GM12864 (cell line): ENCODE results near the gene LIMD2.

Source experiments
- DNase-seq: peaks from one replicate; pipeline ENCODE4 v3.0.0-alpha.2; 2011; ENCODE audit warnings: low read depth
- H3K4me3 ChIP-seq: 2 replicates; pipeline ENCODE4 v1.5.1; 2011; ENCODE audit warnings: mild to moderate bottlenecking, low read depth, low read length, control low read depth
- CTCF ChIP-seq: IDR thresholded peaks from 2 replicates; pipeline ENCODE4 v1.5.1; 2011; ENCODE audit warnings: low read depth, mild to moderate bottlenecking, moderate library complexity, low read length, control low read depth, inconsistent platforms; ENCODE audit errors: missing control alignments

LIMD2 gene

GRCh38 chr17:63697341-63698286, 2.3 kb downstream of the LIMD2 start:
- H3K4me3 ChIP-seq, result peak overlapping the region; percentile 63
- TF ChIP-seq CTCF, result peak; percentile 77
- peak; percentile 87 for DNase-seq

GRCh38 chr17:63696381-63696961, 3.5 kb downstream of the LIMD2 start:
- DNase-seq, result peak; percentile 57
- TF ChIP-seq CTCF, result peak; percentile 67
- peak overlapping the region; percentile 63 for H3K4me3 ChIP-seq

- no peak for TF ChIP-seq CTCF
- no peak for DNase-seq
- no peak overlapping the region for H3K4me3 ChIP-seq
Observed at GRCh38 chr17:63695889-63696288, 4.0 kb downstream of the LIMD2 start.

GRCh38 chr17:63694950-63695773, 4.8 kb downstream of the LIMD2 start:
- TF ChIP-seq CTCF, result no peak
- no peak for DNase-seq
- peak overlapping the region; percentile 24; the same call in 1 of the 2 replicates for H3K4me3 ChIP-seq

GRCh38 chr17:63694229-63694949, 5.5 kb downstream of the LIMD2 start:
- H3K4me3 ChIP-seq, result no peak overlapping the region
- no peak for TF ChIP-seq CTCF
- no peak for DNase-seq

GRCh38 chr17:63693411-63694113, 6.4 kb downstream of the LIMD2 start:
- H3K4me3 ChIP-seq, result no peak overlapping the region
- no peak for DNase-seq
- no peak for TF ChIP-seq CTCF
